Cardiac muscle cell (in vitro differentiated cells and primary cell): Measurements from ENCODE around the gene TCF7L1. TPM values are rescaled to one million over a fixed set of nuclear protein-coding genes. Genes with fewer than 3 reads are reported as not detected.

Source experiments
- DNase-seq, 2 donors: peaks; one replicate each; pipeline versions ENCODE4 v3.0.0 to v3.0.0-alpha.2; 2010 to 2017; ENCODE audit warnings: low read depth in 1 of 2, low spot score in 1 of 2
- H3K27ac ChIP-seq: fragments of 200-600 bp; sonication (generic); 2 replicates; pipeline ENCODE4 v1.5.1; 2016
- H3K27me3 ChIP-seq: fragments of 200-600 bp; sonication (generic); 2 replicates; pipeline ENCODE4 v1.6.0; 2016; ENCODE audit warnings: control low read depth
- H3K36me3 ChIP-seq: fragments of 200-600 bp; sonication (generic); 2 replicates; pipeline ENCODE4 v1.5.1; 2016; ENCODE audit warnings: control low read depth
- H3K4me1 ChIP-seq: fragments of 200-600 bp; sonication (generic); 2 replicates; pipeline ENCODE4 v1.8.1; 2017; ENCODE audit warnings: low read depth, mild to moderate bottlenecking, mixed run types
- H3K4me3 ChIP-seq: fragments of 200-600 bp; sonication (generic); 2 replicates; pipeline ENCODE4 v1.5.1; 2016; ENCODE audit warnings: mild to moderate bottlenecking
- H3K9me3 ChIP-seq: fragments of 200-600 bp; sonication (generic); 2 replicates; pipeline ENCODE4 v1.5.1; 2017; ENCODE audit warnings: low read depth, mild to moderate bottlenecking, control low read depth
- CTCF ChIP-seq: IDR thresholded peaks from 2 replicates; pipeline ENCODE4 v1.5.1; 2012; ENCODE audit warnings: low read depth, mild to moderate bottlenecking, low read length
- polyA plus RNA-seq: library from polyadenylated mRNA; unstranded; fragments of >200 nt; fragmentation: Nextera tagmentation; extraction: Ambion mirVana; gene quantifications from 2 replicates; pipeline ENCODE4 v1.2.1, GENCODE V29; 2016
- total RNA-seq: library from RNA; depleted of rRNA; stranded (reverse); fragments of >200 nt; gene quantifications from 2 replicates; pipeline ENCODE4 v1.2.3, GENCODE V29; 2016

Gene TCF7L1
- total and polyA plus RNA-seq, 2 experiments from 2014 or later: 5.3 to 10.0 TPM

DNA sequence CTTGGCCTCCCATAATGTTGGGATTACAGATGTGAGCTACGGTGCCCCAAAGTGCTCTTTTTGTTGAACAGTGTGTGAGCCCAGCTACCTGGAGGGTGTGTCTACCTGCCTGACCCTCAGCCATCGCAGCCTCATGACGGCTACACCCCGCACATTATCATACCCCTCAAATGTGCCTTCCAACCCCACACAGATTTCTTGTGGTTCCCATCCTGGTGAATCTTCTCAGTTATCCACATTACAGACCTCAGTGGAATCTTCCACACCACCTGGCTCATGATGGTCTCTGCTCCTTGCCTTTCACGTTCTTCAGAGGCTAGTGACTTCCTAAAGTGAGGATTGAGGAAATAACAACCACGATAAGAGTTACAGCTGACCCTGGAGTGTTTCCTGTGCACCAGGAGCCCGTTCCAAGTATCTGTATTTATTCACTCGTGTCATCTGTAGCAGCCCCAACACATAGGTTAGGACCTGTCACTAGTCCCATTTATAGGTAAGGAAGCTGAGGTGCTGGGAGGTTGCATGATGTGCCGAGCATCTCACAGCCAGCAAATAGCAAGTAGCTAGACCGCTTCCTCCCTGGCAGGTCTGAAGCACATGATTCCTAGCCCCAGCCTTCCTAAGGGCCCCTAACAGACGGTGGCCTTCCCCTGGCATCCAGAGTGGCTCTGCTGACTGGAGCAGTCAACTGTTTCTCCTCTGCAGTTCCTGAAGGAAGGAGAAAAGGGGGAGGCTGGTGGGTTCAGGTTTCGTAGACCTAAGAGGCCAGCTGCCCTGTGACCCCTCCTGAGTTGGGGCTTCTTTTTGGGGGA lies 47.3 kb downstream of the TCF7L1 start:
- Histone ChIP-seq H3K4me1 (peaks cover 5% of the 10 kb centered on the region), H3K36me3 (no peaks in the 10 kb centered on the region), H3K9me3 (no peaks in the 10 kb centered on the region), H3K27me3 (no peaks in the 10 kb centered on the region), H3K4me3 (no peak overlapping the region), H3K27ac (no peak overlapping the region)
- no peak for DNase-seq
- TF ChIP-seq CTCF: no peak

DNA sequence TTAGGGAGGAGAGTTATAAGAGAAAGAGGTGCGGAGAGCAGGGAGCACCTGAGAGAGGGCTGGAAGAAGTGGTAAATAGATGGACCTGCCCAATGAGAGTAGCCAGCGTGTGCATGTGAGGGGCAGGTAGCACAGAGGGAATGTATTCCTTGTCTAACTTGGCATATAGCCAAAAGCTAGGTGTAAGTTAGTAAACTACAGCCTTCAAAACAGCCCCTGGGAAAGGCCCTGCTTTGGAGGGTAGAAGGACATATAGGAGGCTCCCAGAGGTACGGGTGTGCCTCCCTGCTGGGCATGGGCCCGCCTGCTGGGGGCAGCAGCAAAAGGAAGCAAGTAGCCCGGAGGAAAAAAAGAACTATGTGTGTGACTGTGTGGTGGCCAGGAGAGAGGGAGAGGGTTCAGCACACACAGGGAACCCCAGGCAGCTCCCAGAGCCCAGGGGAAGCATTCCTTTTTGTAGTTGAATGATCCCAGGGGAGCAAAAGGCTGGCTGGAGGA lies 48.0 kb downstream of the TCF7L1 start:
- TF ChIP-seq CTCF: peak; percentile 10
- H3K4me1 ChIP-seq: no peaks in the 10 kb centered on the region
- no peaks in the 10 kb centered on the region for H3K27me3 ChIP-seq
- H3K9me3 ChIP-seq: no peaks in the 10 kb centered on the region
- no peak overlapping the region for H3K4me3 ChIP-seq
- no peaks in the 10 kb centered on the region for H3K36me3 ChIP-seq
- peak in 1 of 2 donors; percentile 37 for DNase-seq
- no peak overlapping the region for H3K27ac ChIP-seq

DNA sequence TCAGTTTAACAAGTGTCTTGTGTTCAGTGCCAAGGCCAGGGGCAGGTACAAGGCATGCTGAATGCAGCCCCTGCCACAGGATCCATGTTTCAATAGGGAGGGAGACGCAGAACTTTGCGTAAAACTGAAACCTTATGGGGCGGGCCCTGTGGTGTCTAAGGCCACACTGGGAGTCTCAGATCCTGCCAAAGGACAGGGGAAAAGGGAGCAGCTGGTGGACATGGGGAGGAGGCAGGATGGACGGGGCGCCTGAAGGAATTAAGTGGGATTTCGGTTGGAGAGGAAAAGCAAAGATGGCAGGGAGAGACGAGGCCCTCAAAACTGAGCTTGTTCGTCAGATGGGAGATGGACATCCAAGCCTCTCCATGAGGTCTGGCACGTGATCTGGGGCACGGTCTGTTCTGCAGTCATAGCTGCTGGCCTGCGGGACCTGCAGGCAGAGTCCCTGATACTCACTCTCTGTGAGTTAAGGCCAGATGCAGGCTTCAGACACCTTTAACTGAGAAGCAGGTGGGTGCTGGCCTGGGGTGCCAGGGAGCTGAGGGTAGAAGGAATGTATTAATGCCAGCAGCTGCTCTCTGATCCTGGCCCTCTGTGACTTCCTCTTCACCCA lies 48.8 kb downstream of the TCF7L1 start:
- Histone ChIP-seq H3K4me1 (no peaks in the 10 kb centered on the region), H3K27me3 (no peaks in the 10 kb centered on the region), H3K9me3 (no peaks in the 10 kb centered on the region), H3K27ac (no peak overlapping the region), H3K36me3 (no peaks in the 10 kb centered on the region), H3K4me3 (no peak overlapping the region)
- no peak for TF ChIP-seq CTCF
- no peak for DNase-seq

GRCh38 chr2:85183076-85183475 lies 49.9 kb downstream of the TCF7L1 start:
- TF ChIP-seq CTCF: no peak
- Histone ChIP-seq H3K36me3 (no peaks in the 10 kb centered on the region), H3K4me3 (no peak overlapping the region), H3K9me3 (no peaks in the 10 kb centered on the region), H3K4me1 (no peaks in the 10 kb centered on the region), H3K27ac (no peak overlapping the region), H3K27me3 (no peaks in the 10 kb centered on the region)
- no peak for DNase-seq

GRCh38 chr2:85183479-85183878 lies 50.3 kb downstream of the TCF7L1 start:
- no peak for DNase-seq
- no peak overlapping the region for H3K4me3 ChIP-seq
- no peaks in the 10 kb centered on the region for H3K9me3 ChIP-seq
- no peak for TF ChIP-seq CTCF
- no peak overlapping the region for H3K27ac ChIP-seq
- no peaks in the 10 kb centered on the region for H3K27me3 ChIP-seq
- H3K4me1 ChIP-seq: no peaks in the 10 kb centered on the region
- H3K36me3 ChIP-seq: no peaks in the 10 kb centered on the region
